SU-DHL-6 (cell line): ENCODE measurements around the gene WDR7.

Experiments used
- H2AFZ ChIP-seq: fragments of 200-600 bp; sonication (generic); 2 replicates; pipeline ENCODE4 v1.6.1; 2014; ENCODE audit warnings: low read depth, mild to moderate bottlenecking, moderate library complexity, mixed read lengths, antibody characterized with exemption, low read length; ENCODE audit not compliant: severe bottlenecking
- H3F3A ChIP-seq: fragments of 200-600 bp; shearing (Covaris generic); 2 replicates; pipeline ENCODE4 v1.6.0; 2016; ENCODE audit warnings: antibody characterized with exemption, mild to moderate bottlenecking; ENCODE audit not compliant: insufficient read depth
- H3K27ac ChIP-seq: fragments of 200-600 bp; sonication (generic); 2 replicates; pipeline ENCODE4 v1.5.1; 2016; ENCODE audit warnings: low read depth, mild to moderate bottlenecking, low read length, moderate library complexity, mixed read lengths
- H3K27me3 ChIP-seq: fragments of 200-600 bp; sonication (generic), shearing (Covaris generic); 2 replicates; pipeline ENCODE4 v1.6.0; 2014; ENCODE audit warnings: mild to moderate bottlenecking, low read length
- H3K36me3 ChIP-seq: fragments of 200-600 bp; sonication (generic); 2 replicates; pipeline ENCODE4 v1.6.1; 2014; ENCODE audit warnings: mild to moderate bottlenecking, low read length, mixed read lengths
- H3K4me2 ChIP-seq: fragments of 300-600, 200-600 bp; shearing (Covaris generic), sonication (generic); 2 replicates; pipeline ENCODE4 v1.6.0; 2014; ENCODE audit warnings: low read length, low read depth, mild to moderate bottlenecking; ENCODE audit not compliant: poor library complexity, severe bottlenecking
- H3K4me3 ChIP-seq: fragments of 200-600 bp; sonication (generic); 2 replicates; pipeline ENCODE4 v1.5.1; 2014; ENCODE audit warnings: antibody characterized with exemption, low read length, mild to moderate bottlenecking, mixed read lengths; ENCODE audit not compliant: insufficient read depth, poor library complexity, severe bottlenecking
- H3K79me2 ChIP-seq: fragments of 200-600 bp; sonication (generic); 2 replicates; pipeline ENCODE4 v1.6.1; 2014; ENCODE audit warnings: mild to moderate bottlenecking, low read length, moderate library complexity; ENCODE audit not compliant: insufficient read depth
- H3K9ac ChIP-seq: fragments of 200-600 bp; sonication (generic); 2 replicates; pipeline ENCODE4 v1.7.0; 2014; ENCODE audit warnings: mild to moderate bottlenecking, low read length
- H3K9me2 ChIP-seq: fragments of 200-600 bp; sonication (generic); replicated peaks from 2 replicates; pipeline ENCODE4 v1.6.1; 2014; ENCODE audit warnings: low read length; ENCODE audit not compliant: insufficient read depth
- H3K9me3 ChIP-seq: fragments of 200-600 bp; sonication (generic); 2 replicates; pipeline ENCODE4 v1.6.1; 2014; ENCODE audit warnings: low read length, mixed read lengths; ENCODE audit not compliant: insufficient read depth
- H4K20me1 ChIP-seq: fragments of 200-600 bp; sonication (generic); 2 replicates; pipeline ENCODE4 v1.6.1; 2014; ENCODE audit warnings: low read depth, mild to moderate bottlenecking, antibody characterized with exemption, low read length, moderate library complexity, mixed read lengths
- CTCF ChIP-seq: fragments of 200-600 bp; sonication (generic); IDR thresholded peaks from one replicate; pipeline ENCODE4 v1.5.1; 2017; ENCODE audit warnings: antibody characterized with exemption, mild to moderate bottlenecking, low read length, moderate library complexity; ENCODE audit not compliant: insufficient read depth, poor library complexity, severe bottlenecking
- EZH2phosphoT487 ChIP-seq: fragments of 200-600 bp; sonication (generic), shearing (Covaris generic); conservative IDR thresholded peaks from 2 replicates; pipeline ENCODE4 v1.6.1; 2018; ENCODE audit warnings: mild to moderate bottlenecking, antibody characterized with exemption, low read length, moderate library complexity, mixed read lengths

WDR7 gene

GRCh38 chr18:56825321-56825720 is 174.2 kb downstream of the WDR7 start:
- Histone ChIP-seq H3K9me3 (no peaks in the 10 kb centered on the region), H3K4me3 (no peak overlapping the region), H3K4me2 (no peak overlapping the region), H3K27ac (no peak overlapping the region), H3K36me3 (no peaks in the 10 kb centered on the region), H3K79me2 (no peaks in the 10 kb centered on the region), H3K9me2 (no peaks in the 10 kb centered on the region), H3K27me3 (no peaks in the 10 kb centered on the region), H3F3A (no peaks in the 10 kb centered on the region), H3K9ac (no peak overlapping the region), H2AFZ (no peak overlapping the region), H4K20me1 (no peaks in the 10 kb centered on the region)
- TF ChIP-seq CTCF = no peak
- no peak for TF ChIP-seq EZH2phosphoT487

GRCh38 chr18:56825878-56826277 is 174.7 kb downstream of the WDR7 start:
- Histone ChIP-seq H3K4me3 (no peak overlapping the region), H3K79me2 (no peaks in the 10 kb centered on the region), H3K9me2 (no peaks in the 10 kb centered on the region), H2AFZ (no peak overlapping the region), H3K36me3 (no peaks in the 10 kb centered on the region), H3K27me3 (no peaks in the 10 kb centered on the region), H3K9me3 (no peaks in the 10 kb centered on the region), H3K9ac (no peak overlapping the region), H3F3A (no peaks in the 10 kb centered on the region), H3K4me2 (no peak overlapping the region), H4K20me1 (no peaks in the 10 kb centered on the region), H3K27ac (no peak overlapping the region)
- TF ChIP-seq CTCF (no peak), EZH2phosphoT487 (no peak)

- no peak overlapping the region for H3K9ac ChIP-seq
- TF ChIP-seq CTCF (no peak), EZH2phosphoT487 (no peak)
- H3K9me3 ChIP-seq = no peaks in the 10 kb centered on the region
These were observed 180.8 kb downstream of the WDR7 start for GRCh38 chr18:56831988-56832387.

More at GRCh38 chr18:56831988-56832387, 180.8 kb downstream of the WDR7 start:
- H3K36me3 ChIP-seq = no peaks in the 10 kb centered on the region
- H3K4me2 ChIP-seq = no peak overlapping the region
- H3K27me3 ChIP-seq = no peaks in the 10 kb centered on the region
- no peak overlapping the region for H3K4me3 ChIP-seq
- no peak overlapping the region for H2AFZ ChIP-seq
- H3K79me2 ChIP-seq = no peaks in the 10 kb centered on the region
- H4K20me1 ChIP-seq = no peaks in the 10 kb centered on the region
- no peaks in the 10 kb centered on the region for H3F3A ChIP-seq
- no peaks in the 10 kb centered on the region for H3K9me2 ChIP-seq
- no peak overlapping the region for H3K27ac ChIP-seq
